Stimulated activated CD4-positive, alpha-beta T cell treated with anti-CD3 and anti-CD28 coated beads, Interleukin-4, amount 100 ng/mL, for 48 hours (primary cell): ENCODE data around the gene MED9.

ENCODE experiments used
- DNase-seq, 2 donors: peaks; one replicate each; pipeline ENCODE4 v3.0.0-alpha.2; 2020; ENCODE audit warnings: low read depth in 2 of 2

MED9 gene

GRCh38 chr17:17514993-17515933 is 38.5 kb downstream of the MED9 start:
- no peak for DNase-seq

GRCh38 chr17:17515934-17516930 is 39.4 kb downstream of the MED9 start:
- no peak for DNase-seq

GRCh38 chr17:17516941-17517720 is 40.3 kb downstream of the MED9 start:
- no peak for DNase-seq

GRCh38 chr17:17518014-17518413 is 41.2 kb downstream of the MED9 start:
- DNase-seq, result no peak

GRCh38 chr17:17518951-17519350 is 42.2 kb downstream of the MED9 start:
- DNase-seq, result no peak

- no peak for DNase-seq
Measured at GRCh38 chr17:17519886-17520285, 43.1 kb downstream of the MED9 start.

- DNase-seq, result no peak
Measured at GRCh38 chr17:17520599-17521232, 43.9 kb downstream of the MED9 start.

- DNase-seq, result no peak
Measured at GRCh38 chr17:17523001-17523730, 46.4 kb downstream of the MED9 start.

GRCh38 chr17:17523731-17524490 is 47.1 kb downstream of the MED9 start:
- no peak for DNase-seq

GRCh38 chr17:17525311-17525710 is 48.5 kb downstream of the MED9 start:
- no peak for DNase-seq

- DNase-seq, result no peak
Measured at GRCh38 chr17:17525956-17526355, 49.2 kb downstream of the MED9 start.

- no peak for DNase-seq
Measured at GRCh38 chr17:17526369-17526768, 49.6 kb downstream of the MED9 start.

- no peak for DNase-seq
Measured at GRCh38 chr17:17527534-17527933, 50.7 kb downstream of the MED9 start.

- DNase-seq, result no peak
Measured at GRCh38 chr17:17527956-17528500, 51.2 kb downstream of the MED9 start.

GRCh38 chr17:17528696-17529652 is 52.2 kb downstream of the MED9 start:
- no peak for DNase-seq

- no peak for DNase-seq
Measured at GRCh38 chr17:17531156-17531555, 54.4 kb downstream of the MED9 start.

GRCh38 chr17:17532991-17533390 is 56.2 kb downstream of the MED9 start:
- no peak for DNase-seq

- no peak for DNase-seq
Measured at GRCh38 chr17:17533901-17534441, 57.2 kb downstream of the MED9 start.
